HepG2 (cell line): ENCODE results near the gene AKAP8L. TPM values are rescaled to one million over a fixed set of nuclear protein-coding genes. Genes with fewer than 3 reads are reported as not detected.
A peak's percentile ranks its signal among the peaks of the same experiment; 100 is the strongest.
"Not testable (repeated sequence)": the region's sequence is repeated elsewhere in the genome, so short reads cannot be mapped to it uniquely, and the experiment has no call there.

Experiments
- ATAC-seq: fragments of 200-7000 bp; cut with Tn5 transposase; 3 replicates; pipeline ENCODE4 v1.9.1; 2020; ENCODE audit warnings: mild to moderate bottlenecking, moderate library complexity
- BruUV-seq: library from RNA; stranded (reverse); fragments of 400-500 nt; replicated peaks from 2 replicates; lab custom pipeline; 2021; lab: Mats Ljungman, UMichigan
- CTCF ChIA-PET: fragments of 300-600 bp; formaldehyde crosslinking; extraction: SDS; loops from one replicate; lab custom pipeline; 2021; ENCODE audit warnings: low total read pairs, inconsistent platforms, low intra/inter-chr PET ratio; lab: Yijun Ruan, JAX
- POLR2A ChIA-PET: fragments of 350-600 bp; sonication (Branson Sonifier 250); formaldehyde crosslinking; loops from one replicate; lab custom pipeline; 2020; ENCODE audit warnings: antibody characterized with exemption, inconsistent platforms; lab: Yijun Ruan, JAX
- DNase-seq: peaks from one replicate; pipeline ENCODE4 v3.0.0-alpha.2; 2015; ENCODE audit warnings: low spot score
- FAIRE-seq: peaks from 3 replicates; lab custom pipeline; 2011; peaks lifted over from hg19 to GRCh38; lab: Jason Lieb, UNC
- H2AFZ ChIP-seq: one replicate; pipeline ENCODE4 v1.6.1; 2011; ENCODE audit warnings: low read length, inconsistent platforms
- H3K27ac ChIP-seq: fragments of 300-600 bp; 3 replicates; pipeline ENCODE4 v1.8.0; 2011; ENCODE audit warnings: mixed run types, mild to moderate bottlenecking, mixed read lengths, low read length, inconsistent platforms; ENCODE audit not compliant: insufficient read depth; ENCODE audit errors: extremely low read length
- H3K27me3 ChIP-seq, 2 experiments: fragments of 200-600 bp in 1 of 2; 2 replicates in 1 of 2; 3 replicates in 1 of 2; pipeline versions ENCODE4 v1.6.0 to v1.8.0; 2011; ENCODE audit warnings: low read length in 2 of 2, mild to moderate bottlenecking in 2 of 2, moderate library complexity in 2 of 2, inconsistent platforms in 1 of 2; ENCODE audit not compliant: insufficient read depth in 2 of 2, control insufficient read depth in 1 of 2
- H3K36me3 ChIP-seq, 2 experiments: fragments of 200-600 bp in 1 of 2; replicated peaks in 1 of 2; 2 replicates in 1 of 2; 3 replicates in 1 of 2; pipeline versions ENCODE4 v1.5.1 to v1.8.0; 2011; ENCODE audit warnings: low read length in 2 of 2, inconsistent platforms in 1 of 2; ENCODE audit not compliant: insufficient read depth in 2 of 2, control insufficient read depth in 1 of 2
- H3K4me1 ChIP-seq: 2 replicates; pipeline ENCODE4 v1.5.1; 2012; ENCODE audit warnings: low read length, inconsistent platforms; ENCODE audit not compliant: insufficient read depth
- H3K4me2 ChIP-seq: 2 replicates; pipeline ENCODE4 v1.6.0; 2011; ENCODE audit warnings: low read depth, low read length, inconsistent platforms
- H3K4me3 ChIP-seq, 3 experiments: fragments of 200-600 bp in 1 of 3; sonication (generic), shearing (Covaris generic) in 1 of 3; replicated peaks in 1 of 3; 2 replicates each; pipeline ENCODE4 v1.5.1; 2011 to 2016; ENCODE audit warnings: low read length in 3 of 3, inconsistent platforms in 2 of 3, low read depth in 2 of 3, mild to moderate bottlenecking in 2 of 3, control low read depth in 1 of 3, mixed read lengths in 1 of 3; ENCODE audit not compliant: insufficient read depth in 1 of 3
- H3K79me2 ChIP-seq: one replicate; pipeline ENCODE4 v1.6.1; 2011; ENCODE audit warnings: low read length, inconsistent platforms; ENCODE audit not compliant: insufficient read depth
- H3K9ac ChIP-seq: 2 replicates; pipeline ENCODE4 v1.6.0; 2011; ENCODE audit warnings: mild to moderate bottlenecking, low read depth, low read length, inconsistent platforms; ENCODE audit not compliant: insufficient read depth
- H3K9me3 ChIP-seq: 2 replicates; pipeline ENCODE4 v1.5.1; 2012; ENCODE audit warnings: mild to moderate bottlenecking, low read length
- H4K20me1 ChIP-seq: 2 replicates; pipeline ENCODE4 v1.6.0; 2011; ENCODE audit warnings: inconsistent platforms, mild to moderate bottlenecking, low read length, moderate library complexity; ENCODE audit not compliant: insufficient read depth
- NFE2L2 ChIP-seq: fragments of 150-350 bp; IDR thresholded peaks from 2 replicates; pipeline ENCODE4 v1.6.1; 2014; ENCODE audit warnings: low read length
- PAX8 ChIP-seq: sonication (generic); formaldehyde crosslinking; IDR thresholded peaks from 2 replicates; pipeline ENCODE4 v1.8.0; 2022; ENCODE audit warnings: mild to moderate bottlenecking, missing genetic modification reagents, borderline replicate concordance
- RFX3 ChIP-seq: IDR thresholded peaks from 2 replicates; pipeline ENCODE4 v1.6.1; 2016; ENCODE audit warnings: missing biosample characterization, missing genetic modification reagents
- SMAD9 ChIP-seq: sonication (generic); formaldehyde crosslinking; IDR thresholded peaks from 2 replicates; pipeline ENCODE4 v1.5.1; 2020; ENCODE audit warnings: mild to moderate bottlenecking, missing genetic modification reagents
- TRIM22 ChIP-seq: fragments of 450-650 bp; IDR thresholded peaks from 2 replicates; pipeline ENCODE4 v1.6.1; 2017
- ZHX1 ChIP-seq: sonication (generic); formaldehyde crosslinking; IDR thresholded peaks from 2 replicates; pipeline ENCODE4 v1.8.1; 2022; ENCODE audit warnings: low read depth, mild to moderate bottlenecking, missing genetic modification reagents
- ZNF225 ChIP-seq: sonication (generic); formaldehyde crosslinking; IDR thresholded peaks from 2 replicates; pipeline ENCODE4 v1.4.0; 2020; ENCODE audit warnings: mild to moderate bottlenecking, missing genetic modification reagents
- ZNF772 ChIP-seq: sonication (generic); formaldehyde crosslinking; IDR thresholded peaks from 2 replicates; pipeline ENCODE4 v1.5.0; 2020; ENCODE audit warnings: mild to moderate bottlenecking, missing genetic modification reagents
- WGBS: methylation state at CpG from one replicate; pipeline ENCODE4 v1.1.6; 2017; ENCODE audit warnings: low lambda C conversion rate; 5-methylcytosine and 5-hydroxymethylcytosine counted together
- in situ Hi-C: cut with HindIII; loops from 2 replicates; pipeline ENCODE4 v1.10.0; 2017; ENCODE audit warnings: low pct_unique_long_range_greater_than_20kb; ENCODE audit not compliant: extremely low pct_ligation_motif_present
- intact Hi-C: fragments of 100-400 bp; cut with micrococcal nuclease; formaldehyde crosslinking; loops from one replicate; pipeline ENCODE4 v1.10.0; 2022; ENCODE audit not compliant: unreplicated experiment
- polyA plus RNA-seq, 8 experiments: library from polyadenylated mRNA; depleted of rRNA in 3 of 8; stranded (reverse) in 7 of 8; unstranded in 1 of 8; fragments of >200 nt; fragmentation: Illumina TruSeq in 4 of 8; extraction: Trizol in 4 of 8; gene quantifications; 2 replicates each; pipeline versions ENCODE4 v1.2.1 to v1.2.3, GENCODE V29; 2011 to 2016; ENCODE audit warnings: low read depth in 4 of 8, missing spikeins in 1 of 8, mixed read lengths in 1 of 8; ENCODE audit not compliant: insufficient read depth in 1 of 8
- total RNA-seq, 5 experiments: library from RNA; depleted of rRNA; stranded (reverse); fragments of >200 nt; fragmentation: Illumina TruSeq; extraction: Trizol; gene quantifications; 2 replicates each; pipeline ENCODE4 v1.2.3, GENCODE V29; 2016; ENCODE audit warnings: low read depth in 1 of 5
- TF ChIP-seq, protein P1 (sequence below): sonication (generic); formaldehyde crosslinking; IDR thresholded peaks from 2 replicates; pipeline ENCODE4 v1.4.0; 2020; ENCODE audit warnings: mild to moderate bottlenecking, missing genetic modification reagents, borderline replicate concordance

The AKAP8L gene
- total and polyA plus RNA-seq, 2 of the 13 experiments (the other 11 are each of a cell fraction or from before 2014, with no cell fraction given), result 48.2 to 49.6 TPM

DNA sequence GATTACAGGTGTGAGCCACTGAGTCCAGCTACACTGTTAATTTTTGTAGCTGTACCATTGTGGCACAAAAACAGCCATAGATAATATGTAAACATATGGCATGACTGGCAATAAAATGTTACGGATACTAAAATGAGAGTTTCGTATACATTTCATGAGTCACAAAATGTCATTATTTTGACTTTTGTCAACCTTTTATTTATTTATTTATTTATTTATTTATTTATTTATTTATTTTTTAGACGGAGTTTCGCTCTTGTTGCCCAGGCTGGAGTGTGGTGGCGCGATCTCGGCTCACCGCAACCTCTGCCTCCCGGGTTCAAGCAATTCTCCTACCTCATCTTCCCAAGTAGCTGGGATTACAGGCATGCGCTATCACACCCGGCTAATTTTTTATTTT lies 77.5 kb downstream of the AKAP8L start:
- CTCF ChIA-PET, DNase-seq, BruUV-seq, in situ Hi-C loops, intact Hi-C loops, H3K9ac ChIP-seq, H3K27ac ChIP-seq, FAIRE-seq, H3K4me2 ChIP-seq, H3K27me3 ChIP-seq, ATAC-seq: not testable (repeated sequence)
- 97% methylated on average over 11 of the region's 11 CpGs for WGBS
- 0 out of 2 replicates have a peak, but pooled peaks have one; percentile 10 for TF ChIP-seq NFE2L2
- TF ChIP-seq, all 625 proteins: peak for 1; not testable (repeated sequence) for 624
- POLR2A ChIA-PET, H3K9me3 ChIP-seq, H2AFZ ChIP-seq, H3K36me3 ChIP-seq, H3K4me3 ChIP-seq, H3K79me2 ChIP-seq, H3K4me1 ChIP-seq, H4K20me1 ChIP-seq: not testable (repeated sequence)

DNA sequence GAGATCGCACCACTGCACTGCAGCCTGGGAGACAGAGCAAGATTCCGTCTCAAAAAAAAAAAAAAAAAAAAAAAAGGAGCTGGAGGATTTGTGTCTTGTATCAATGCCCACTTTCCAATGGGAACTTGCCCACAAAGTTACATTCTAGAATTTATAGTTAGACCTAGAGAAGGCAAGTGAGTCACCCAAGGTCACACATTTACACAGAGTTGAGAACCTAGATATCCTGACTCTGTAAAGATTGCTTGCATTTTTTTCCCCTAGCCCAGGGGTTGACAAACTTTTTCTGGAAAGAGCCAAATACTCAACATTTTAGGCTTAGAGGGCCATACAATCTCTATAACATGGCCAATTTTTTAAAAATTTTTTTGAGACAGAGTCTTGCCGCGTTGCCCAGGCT lies 78.7 kb downstream of the AKAP8L start:
- whole genome bisulfite sequencing, result 98% methylated on average over 4 of the region's 4 CpGs
- no peak for DNase-seq
- FAIRE-seq, result no peak
- no peak for ATAC-seq
- H3K4me2 ChIP-seq, result no peak overlapping the region
- ChIA-PET CTCF (no interaction called here), POLR2A (no interaction called here)
- no peak overlapping the region for H3K4me3 ChIP-seq
- no peaks in the 10 kb centered on the region for H3K9me3 ChIP-seq
- H3K36me3 ChIP-seq, result peaks cover 0 to 4% of the 10 kb centered on the region in 2 experiments; a peak in 1 of 5 replicates
- H2AFZ ChIP-seq, result no peak overlapping the region
- H4K20me1 ChIP-seq, result no peaks in the 10 kb centered on the region
- no peaks in the 10 kb centered on the region for H3K4me1 ChIP-seq
- H3K9ac ChIP-seq, result no peak overlapping the region
- BruUV-seq, result no TSS peak
- no peaks in the 10 kb centered on the region for H3K27me3 ChIP-seq
- in situ Hi-C loops (no loop called here), intact Hi-C loops (no loop called here)
- H3K27ac ChIP-seq, result no peak overlapping the region
- H3K79me2 ChIP-seq, result peaks cover 2% of the 10 kb centered on the region
- TF ChIP-seq ZNF225 (no peak), ZNF772 (CRISPR knock-in tag) (no peak), PAX8 (no peak), SMAD9 (CRISPR knock-in tag) (no peak), TRIM22 (no peak), RFX3 (no peak), ZHX1 (CRISPR knock-in tag) (no peak)
- TF ChIP-seq, protein P1, sequence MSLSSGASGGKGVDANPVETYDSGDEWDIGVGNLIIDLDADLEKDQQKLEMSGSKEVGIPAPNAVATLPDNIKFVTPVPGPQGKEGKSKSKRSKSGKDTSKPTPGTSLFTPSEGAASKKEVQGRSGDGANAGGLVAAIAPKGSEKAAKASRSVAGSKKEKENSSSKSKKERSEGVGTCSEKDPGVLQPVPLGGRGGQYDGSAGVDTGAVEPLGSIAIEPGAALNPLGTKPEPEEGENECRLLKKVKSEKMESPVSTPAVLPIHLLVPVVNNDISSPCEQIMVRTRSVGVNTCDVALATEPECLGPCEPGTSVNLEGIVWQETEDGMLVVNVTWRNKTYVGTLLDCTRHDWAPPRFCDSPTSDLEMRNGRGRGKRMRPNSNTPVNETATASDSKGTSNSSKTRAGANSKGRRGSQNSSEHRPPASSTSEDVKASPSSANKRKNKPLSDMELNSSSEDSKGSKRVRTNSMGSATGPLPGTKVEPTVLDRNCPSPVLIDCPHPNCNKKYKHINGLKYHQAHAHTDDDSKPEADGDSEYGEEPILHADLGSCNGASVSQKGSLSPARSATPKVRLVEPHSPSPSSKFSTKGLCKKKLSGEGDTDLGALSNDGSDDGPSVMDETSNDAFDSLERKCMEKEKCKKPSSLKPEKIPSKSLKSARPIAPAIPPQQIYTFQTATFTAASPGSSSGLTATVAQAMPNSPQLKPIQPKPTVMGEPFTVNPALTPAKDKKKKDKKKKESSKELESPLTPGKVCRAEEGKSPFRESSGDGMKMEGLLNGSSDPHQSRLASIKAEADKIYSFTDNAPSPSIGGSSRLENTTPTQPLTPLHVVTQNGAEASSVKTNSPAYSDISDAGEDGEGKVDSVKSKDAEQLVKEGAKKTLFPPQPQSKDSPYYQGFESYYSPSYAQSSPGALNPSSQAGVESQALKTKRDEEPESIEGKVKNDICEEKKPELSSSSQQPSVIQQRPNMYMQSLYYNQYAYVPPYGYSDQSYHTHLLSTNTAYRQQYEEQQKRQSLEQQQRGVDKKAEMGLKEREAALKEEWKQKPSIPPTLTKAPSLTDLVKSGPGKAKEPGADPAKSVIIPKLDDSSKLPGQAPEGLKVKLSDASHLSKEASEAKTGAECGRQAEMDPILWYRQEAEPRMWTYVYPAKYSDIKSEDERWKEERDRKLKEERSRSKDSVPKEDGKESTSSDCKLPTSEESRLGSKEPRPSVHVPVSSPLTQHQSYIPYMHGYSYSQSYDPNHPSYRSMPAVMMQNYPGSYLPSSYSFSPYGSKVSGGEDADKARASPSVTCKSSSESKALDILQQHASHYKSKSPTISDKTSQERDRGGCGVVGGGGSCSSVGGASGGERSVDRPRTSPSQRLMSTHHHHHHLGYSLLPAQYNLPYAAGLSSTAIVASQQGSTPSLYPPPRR (CRISPR knock-in tag), result no peak
